HepG2 (cell line): Measurements from ENCODE around the gene ELP5. TPM values are rescaled to one million over a fixed set of nuclear protein-coding genes. Genes with fewer than 3 reads are reported as not detected.
A peak's percentile ranks its signal among the peaks of the same experiment; 100 is the strongest.

Source experiments
- AFF4 ChIP-seq: sonication (generic); formaldehyde crosslinking; IDR thresholded peaks from 2 replicates; pipeline ENCODE4 v1.4.0; 2020; ENCODE audit warnings: missing genetic modification reagents
- MAZ ChIP-seq, 2 experiments: sonication (generic) in 1 of 2; formaldehyde crosslinking in 1 of 2; IDR thresholded peaks; 2 replicates each; pipeline versions ENCODE4 v1.5.0 to v1.6.1; 2012 to 2020; ENCODE audit warnings: low read depth in 2 of 2, mild to moderate bottlenecking in 2 of 2, borderline replicate concordance in 1 of 2, improper control_type of control experiment in 1 of 2, low read length in 1 of 2, missing genetic modification reagents in 1 of 2, moderate library complexity in 1 of 2
- MBNL3 ChIP-seq: fragments of 250-450 bp; sonication (Bioruptor Pico); conservative IDR thresholded peaks from 2 replicates; pipeline ENCODE4 v1.8.0; 2022; ENCODE audit warnings: mild to moderate bottlenecking, inconsistent platforms
- MXD3 ChIP-seq: IDR thresholded peaks from 2 replicates; pipeline ENCODE4 v1.6.1; 2016; ENCODE audit warnings: mild to moderate bottlenecking, missing biosample characterization, missing genetic modification reagents
- PHF20 ChIP-seq: sonication (generic); formaldehyde crosslinking; IDR thresholded peaks from 2 replicates; pipeline ENCODE4 v1.5.0; 2020; ENCODE audit warnings: mild to moderate bottlenecking, missing genetic modification reagents
- YY1 ChIP-seq: IDR thresholded peaks from 2 replicates; pipeline ENCODE4 v1.6.1; 2011; ENCODE audit warnings: low read length, low read depth, moderate library complexity, mild to moderate bottlenecking; ENCODE audit not compliant: insufficient read depth, insufficient replicate concordance
- ZFP82 ChIP-seq: sonication (generic); formaldehyde crosslinking; IDR thresholded peaks from 2 replicates; pipeline ENCODE4 v1.5.1; 2020; ENCODE audit warnings: mild to moderate bottlenecking, missing genetic modification reagents, borderline replicate concordance
- ZMAT5 ChIP-seq: sonication (generic); formaldehyde crosslinking; IDR thresholded peaks from 2 replicates; pipeline ENCODE4 v1.5.0; 2020; ENCODE audit warnings: mild to moderate bottlenecking, low read depth, missing genetic modification reagents, borderline replicate concordance
- ZNF160 ChIP-seq: sonication (generic); formaldehyde crosslinking; IDR thresholded peaks from 2 replicates; pipeline ENCODE4 v1.8.0; 2022; ENCODE audit warnings: mild to moderate bottlenecking, inconsistent platforms, missing genetic modification reagents
- ZNF431 ChIP-seq: sonication (generic); formaldehyde crosslinking; IDR thresholded peaks from 2 replicates; pipeline ENCODE4 v1.9.0; 2022; ENCODE audit warnings: missing genetic modification reagents, low read depth, mild to moderate bottlenecking, borderline replicate concordance
- ZNF609 ChIP-seq: sonication (generic); formaldehyde crosslinking; IDR thresholded peaks from 2 replicates; pipeline ENCODE4 v1.4.0; 2020; ENCODE audit warnings: mild to moderate bottlenecking, missing genetic modification reagents, borderline replicate concordance
- ZNF646 ChIP-seq: sonication (generic); formaldehyde crosslinking; IDR thresholded peaks from 2 replicates; pipeline ENCODE4 v1.9.0; 2021; ENCODE audit warnings: mild to moderate bottlenecking, missing genetic modification reagents
- polyA plus RNA-seq, 8 experiments: library from polyadenylated mRNA; depleted of rRNA in 3 of 8; stranded (reverse) in 7 of 8; unstranded in 1 of 8; fragments of >200 nt; fragmentation: Illumina TruSeq in 4 of 8; extraction: Trizol in 4 of 8; gene quantifications; 2 replicates each; pipeline versions ENCODE4 v1.2.1 to v1.2.3, GENCODE V29; 2011 to 2016; ENCODE audit warnings: low read depth in 4 of 8, missing spikeins in 1 of 8, mixed read lengths in 1 of 8; ENCODE audit not compliant: insufficient read depth in 1 of 8
- total RNA-seq, 5 experiments: library from RNA; depleted of rRNA; stranded (reverse); fragments of >200 nt; fragmentation: Illumina TruSeq; extraction: Trizol; gene quantifications; 2 replicates each; pipeline ENCODE4 v1.2.3, GENCODE V29; 2016; ENCODE audit warnings: low read depth in 1 of 5

The ELP5 gene
- total and polyA plus RNA-seq, 2 of the 13 experiments (the other 11 are each of a cell fraction or from before 2014, with no cell fraction given), result 67.6 to 69.8 TPM

- no peak for TF ChIP-seq AFF4
- TF ChIP-seq MBNL3, result no peak
- TF ChIP-seq MXD3 (CRISPR knock-in tag), result 0 out of 2 replicates have a peak, but pooled peaks have one; percentile 11
- TF ChIP-seq ZNF431 (CRISPR knock-in tag), result no peak
- TF ChIP-seq ZNF160 (CRISPR knock-in tag), result no peak
- TF ChIP-seq ZNF646 (CRISPR knock-in tag), result no peak
- TF ChIP-seq YY1, result peak; percentile 48
- TF ChIP-seq ZNF609 (CRISPR knock-in tag), result no peak
- no peak for TF ChIP-seq PHF20 (CRISPR knock-in tag)
- TF ChIP-seq ZMAT5 (CRISPR knock-in tag), result no peak
- no peak for TF ChIP-seq ZFP82
- no peak for TF ChIP-seq MAZ (IDR thresholded peaks at IDR 0.05; ENCODE audit: borderline replicate concordance, low read depth, low read length)
- TF ChIP-seq MAZ (CRISPR knock-in tag; IDR thresholded peaks at IDR 0.05; ENCODE audit: low read depth), result no peak
Observed at GRCh38 chr17:7213895-7214299, 38.1 kb upstream of the ELP5 start (continued).
